OCI-LY7 (cell line): Measurements from ENCODE around the gene IRF2. TPM values are rescaled to one million over a fixed set of nuclear protein-coding genes. Genes with fewer than 3 reads are reported as not detected.

Experiments used
- BruUV-seq: library from RNA; stranded (reverse); fragments of 400-500 nt; replicated peaks from 2 replicates; lab custom pipeline; 2021; lab: Mats Ljungman, UMichigan
- CTCF ChIA-PET: fragments of 300-600 bp; sonication (Branson Sonifier 250); formaldehyde crosslinking; loops from one replicate; lab custom pipeline; 2022; ENCODE audit warnings: antibody characterized with exemption; ENCODE audit not compliant: unreplicated experiment; lab: Charles Lee
- POLR2A ChIA-PET: fragments of 300-600 bp; sonication (Branson Sonifier 250); formaldehyde crosslinking; loops from one replicate; lab custom pipeline; 2022; ENCODE audit warnings: antibody characterized with exemption; lab: Charles Lee
- DNase-seq: peaks from one replicate; pipeline ENCODE4 v3.0.0-alpha.2; 2015; ENCODE audit warnings: low spot score
- H2AFZ ChIP-seq: fragments of 200-600 bp; sonication (generic), shearing (Covaris generic); 2 replicates; pipeline ENCODE4 v1.6.1; 2014; ENCODE audit warnings: mild to moderate bottlenecking, antibody characterized with exemption, low read length, moderate library complexity
- H3K27ac ChIP-seq: fragments of 200-600 bp; sonication (generic); 2 replicates; pipeline ENCODE4 v1.5.1; 2014; ENCODE audit warnings: mixed run types, low read depth, mild to moderate bottlenecking, moderate library complexity, low read length, inconsistent platforms; ENCODE audit not compliant: poor library complexity, severe bottlenecking
- H3K36me3 ChIP-seq: fragments of 200-600 bp; sonication (generic); 2 replicates; pipeline ENCODE4 v1.6.1; 2014; ENCODE audit warnings: mild to moderate bottlenecking, antibody characterized with exemption, low read length, moderate library complexity, mixed read lengths; ENCODE audit not compliant: insufficient read depth
- H3K4me1 ChIP-seq: fragments of 200-600 bp; sonication (generic); 2 replicates; pipeline ENCODE4 v1.5.1; 2014; ENCODE audit warnings: mild to moderate bottlenecking, low read length; ENCODE audit not compliant: insufficient read depth, poor library complexity, severe bottlenecking
- H3K4me2 ChIP-seq: fragments of 200-600 bp; sonication (generic); 2 replicates; pipeline ENCODE4 v1.6.1; 2014; ENCODE audit warnings: mild to moderate bottlenecking, low read length
- H3K4me3 ChIP-seq: fragments of 200-600 bp; sonication (generic); 2 replicates; pipeline ENCODE4 v1.5.1; 2014; ENCODE audit warnings: mild to moderate bottlenecking, low read depth, low read length; ENCODE audit not compliant: poor library complexity, severe bottlenecking
- H3K79me2 ChIP-seq: fragments of 200-600 bp; sonication (generic); 2 replicates; pipeline ENCODE4 v1.6.1; 2016; ENCODE audit warnings: low read depth, mild to moderate bottlenecking, low read length, moderate library complexity, mixed read lengths; ENCODE audit not compliant: insufficient read depth
- H3K9me2 ChIP-seq: fragments of 200-600 bp; sonication (generic); 2 replicates; pipeline ENCODE4 v1.6.1; 2016; ENCODE audit warnings: mild to moderate bottlenecking, low read length, mixed read lengths; ENCODE audit not compliant: insufficient read depth
- H3K9me3 ChIP-seq: fragments of 200-600 bp; sonication (generic); 2 replicates; pipeline ENCODE4 v1.6.1; 2014; ENCODE audit warnings: mild to moderate bottlenecking, mixed run types, low read length, mixed read lengths
- H4K20me1 ChIP-seq: fragments of 200-600 bp; sonication (generic); 2 replicates; pipeline ENCODE4 v1.6.1; 2014; ENCODE audit warnings: mild to moderate bottlenecking, antibody characterized with exemption, low read length, moderate library complexity, mixed read lengths; ENCODE audit not compliant: insufficient read depth
- CTCF ChIP-seq: fragments of 200-600 bp; sonication (generic); conservative IDR thresholded peaks from 2 replicates; pipeline ENCODE4 v1.5.1; 2014; ENCODE audit warnings: mild to moderate bottlenecking, antibody characterized with exemption, low read length, moderate library complexity, mixed read lengths
- EZH2phosphoT487 ChIP-seq: fragments of 200-600 bp; sonication (generic); IDR thresholded peaks from 2 replicates; pipeline ENCODE4 v1.6.1; 2018; ENCODE audit warnings: low read depth, borderline replicate concordance, mild to moderate bottlenecking, mixed run types, antibody characterized with exemption, low read length, moderate library complexity, mixed read lengths
- intact Hi-C: fragments of 100-400 bp; cut with micrococcal nuclease; formaldehyde crosslinking; loops from one replicate; pipeline ENCODE4 v1.10.0; 2022; ENCODE audit not compliant: unreplicated experiment
- total RNA-seq, 2 experiments: library from RNA; depleted of rRNA in 1 of 2; stranded (reverse); fragments of >200 nt in 1 of 2; shearing (Covaris generic) in 1 of 2; gene quantifications; 2 replicates each; pipeline ENCODE4 v1.2.3, GENCODE V29; 2014 to 2022

IRF2 gene
- total RNA-seq, 2 experiments from 2014 or later, result 32.3 to 37.8 TPM

- ChIA-PET POLR2A (no interaction called here), CTCF (no interaction called here)
- intact Hi-C loops, result no loop called here
- Histone ChIP-seq H3K36me3 (peaks cover 61% of the 10 kb centered on the region), H2AFZ (no peak overlapping the region), H3K4me3 (no peak overlapping the region), H3K27ac (no peak overlapping the region), H3K9me3 (no peaks in the 10 kb centered on the region), H3K79me2 (no peaks in the 10 kb centered on the region), H3K9me2 (no peaks in the 10 kb centered on the region), H3K4me2 (no peak overlapping the region), H4K20me1 (no peaks in the 10 kb centered on the region), H3K4me1 (peaks cover 28% of the 10 kb centered on the region)
- no peak for DNase-seq
- TF ChIP-seq EZH2phosphoT487, result no peak
- no peak for TF ChIP-seq CTCF
- no TSS peak for BruUV-seq
Observed at GRCh38 chr4:184397516-184398163, 76.7 kb downstream of the IRF2 start.

GRCh38 chr4:184396570-184397515 is 77.5 kb downstream of the IRF2 start:
- H3K4me2 ChIP-seq, result peak overlapping the region; percentile 13; the same call in 1 of the 2 replicates
- POLR2A ChIA-PET, result no interaction called here
- no peak for TF ChIP-seq CTCF
- TF ChIP-seq EZH2phosphoT487, result no peak
- H3K9me2 ChIP-seq, result no peaks in the 10 kb centered on the region
- H3K9me3 ChIP-seq, result no peaks in the 10 kb centered on the region
- H3K79me2 ChIP-seq, result no peaks in the 10 kb centered on the region
- no peak overlapping the region for H3K27ac ChIP-seq
- no peaks in the 10 kb centered on the region for H4K20me1 ChIP-seq
- CTCF ChIA-PET, result no interaction called here
- no TSS peak for BruUV-seq
- peaks cover 28% of the 10 kb centered on the region for H3K4me1 ChIP-seq
- no peak overlapping the region for H3K4me3 ChIP-seq
- H2AFZ ChIP-seq, result no peak overlapping the region
- H3K36me3 ChIP-seq, result peaks cover 62% of the 10 kb centered on the region
- no peak for DNase-seq
- intact Hi-C loops, result no loop called here
